Activated naive CD4-positive, alpha-beta T cell treated with Interleukin-2 at 50 U/mL for 16 hours (primary cell): ENCODE data around the gene GMDS.

Source experiments
- DNase-seq: peaks from one replicate; pipeline ENCODE4 v3.0.0-alpha.2; 2020

Gene GMDS

DNA sequence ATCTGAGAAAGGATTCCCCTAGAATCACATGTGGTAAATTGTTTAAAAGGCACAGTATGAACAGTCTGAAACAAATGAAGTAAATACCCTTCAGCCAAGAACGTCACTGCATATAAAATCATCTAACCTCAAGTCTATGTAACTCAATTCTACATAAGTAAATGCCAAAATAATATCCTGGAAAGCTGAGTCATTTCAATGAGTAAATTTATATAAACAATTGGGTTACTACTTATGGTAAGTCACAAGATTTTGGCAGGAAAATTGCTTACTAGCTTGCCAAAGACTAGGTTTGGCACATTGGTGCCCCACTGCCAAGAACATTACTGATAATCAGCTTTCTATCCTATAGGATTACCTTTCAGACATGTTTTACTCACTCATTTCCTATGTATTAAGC is 8.4 kb downstream of the GMDS start:
- no peak for DNase-seq

- DNase-seq = no peak
Measured at GRCh38 chr6:2235777-2236495, 9.5 kb downstream of the GMDS start.

- DNase-seq = no peak
Measured at GRCh38 chr6:2232445-2232844, 13.0 kb downstream of the GMDS start.

DNA sequence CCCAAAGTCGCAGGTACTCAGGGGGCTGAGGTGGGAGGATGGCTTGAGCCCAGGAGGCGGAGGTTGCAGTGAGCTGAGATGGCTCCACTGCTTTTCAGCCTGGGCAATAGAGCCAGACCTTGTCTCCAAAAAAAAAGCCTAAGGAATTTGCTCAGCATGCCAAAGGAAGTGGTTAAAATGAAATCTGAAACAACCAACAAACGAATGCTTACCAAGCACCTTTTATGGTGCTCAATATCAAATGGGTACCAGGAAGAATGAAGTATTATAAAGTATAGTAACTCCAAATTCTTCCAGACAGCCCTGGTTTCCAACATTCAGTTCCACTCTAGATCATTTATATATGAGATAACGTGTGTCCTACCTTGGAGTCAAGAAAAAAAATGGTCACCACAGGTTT is 14.0 kb downstream of the GMDS start:
- DNase-seq = no peak

- no peak for DNase-seq
Measured at GRCh38 chr6:2230659-2231277, 14.6 kb downstream of the GMDS start.

- DNase-seq = no peak
Measured at GRCh38 chr6:2229742-2230141, 15.7 kb downstream of the GMDS start.

GRCh38 chr6:2229039-2229438 is 16.4 kb downstream of the GMDS start:
- no peak for DNase-seq

DNA sequence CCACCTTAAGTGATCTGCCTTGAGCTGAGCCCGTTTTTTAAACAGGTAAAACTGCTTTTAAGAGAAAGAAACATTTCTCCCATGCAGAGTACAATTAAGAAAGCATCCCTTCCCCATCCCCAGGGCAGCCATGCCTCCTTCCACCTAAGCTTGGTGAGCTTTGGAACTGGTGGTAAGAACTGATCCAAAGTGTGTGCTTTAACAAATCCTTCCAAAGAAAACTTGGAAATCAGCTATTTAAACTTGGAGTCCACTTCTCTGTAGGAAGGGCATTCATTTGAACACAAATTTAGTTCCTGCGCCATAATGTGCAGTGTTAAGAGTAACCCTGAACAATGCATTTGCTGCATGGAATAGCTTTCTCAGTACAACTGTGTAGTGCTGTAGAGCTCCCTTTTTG is 17.0 kb downstream of the GMDS start:
- no peak for DNase-seq

DNA sequence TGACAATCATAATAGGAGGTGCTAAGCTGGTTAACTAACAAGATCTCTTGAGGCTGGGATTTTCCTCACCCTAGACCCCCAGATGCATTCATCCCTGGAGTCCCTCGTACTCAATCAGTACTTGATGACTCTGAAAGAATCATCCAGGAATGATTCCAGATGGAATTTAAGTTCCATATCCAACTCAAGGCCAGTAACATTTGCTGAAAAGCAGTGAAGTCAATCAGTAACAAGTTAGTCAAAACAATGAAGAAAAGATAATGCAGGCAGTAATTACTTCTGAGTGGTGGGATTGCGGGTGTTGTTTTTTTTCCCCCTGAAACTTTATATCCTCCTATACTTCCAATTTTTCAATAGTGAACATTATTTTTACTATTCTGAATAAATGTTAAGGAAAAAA is 18.6 kb downstream of the GMDS start:
- no peak for DNase-seq

DNA sequence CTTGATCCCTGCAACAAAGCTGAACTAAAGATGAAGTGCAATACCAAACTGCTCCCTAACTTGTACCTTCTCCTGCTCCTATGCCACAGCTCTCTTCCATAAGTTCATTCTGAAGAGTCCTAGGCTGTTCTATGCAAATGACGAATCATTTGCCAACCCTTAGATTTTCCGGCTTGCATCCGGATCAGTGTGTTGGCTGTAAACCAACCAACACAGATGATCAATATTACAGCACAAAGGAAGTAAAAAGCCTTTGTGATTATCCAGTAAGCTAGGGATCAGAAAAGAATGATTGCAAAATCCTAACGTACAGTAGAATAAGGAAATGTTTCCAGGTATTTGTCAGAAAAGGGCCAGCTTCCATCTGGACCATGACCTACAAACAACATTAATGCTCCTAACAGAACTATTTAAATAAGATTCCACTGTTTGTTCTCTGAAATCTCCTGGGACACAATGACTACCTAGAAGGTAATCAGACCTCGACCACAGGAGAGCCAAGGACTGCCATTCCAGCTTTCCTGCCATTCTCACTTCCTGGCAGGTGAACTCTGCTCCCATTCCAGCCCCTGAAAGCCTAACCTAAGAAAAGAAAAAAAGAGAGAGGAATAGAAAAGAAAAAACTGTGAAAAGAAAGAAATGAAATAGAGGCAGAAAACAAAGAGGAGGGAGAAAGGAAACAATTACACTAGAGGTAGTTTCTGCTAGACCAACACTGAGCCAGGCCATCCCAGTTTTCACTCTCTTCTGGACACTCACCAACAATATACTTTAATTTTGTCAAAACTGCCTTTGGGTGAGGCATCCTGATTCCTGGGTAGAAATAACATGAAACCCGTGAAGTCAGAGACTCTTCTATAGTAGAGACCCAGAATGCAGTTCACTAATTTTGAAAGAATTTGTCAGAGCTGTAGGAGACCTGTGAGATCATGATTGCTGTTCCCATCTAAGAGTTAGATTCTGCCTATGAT is 19.7 kb downstream of the GMDS start:
- DNase-seq = no peak

DNA sequence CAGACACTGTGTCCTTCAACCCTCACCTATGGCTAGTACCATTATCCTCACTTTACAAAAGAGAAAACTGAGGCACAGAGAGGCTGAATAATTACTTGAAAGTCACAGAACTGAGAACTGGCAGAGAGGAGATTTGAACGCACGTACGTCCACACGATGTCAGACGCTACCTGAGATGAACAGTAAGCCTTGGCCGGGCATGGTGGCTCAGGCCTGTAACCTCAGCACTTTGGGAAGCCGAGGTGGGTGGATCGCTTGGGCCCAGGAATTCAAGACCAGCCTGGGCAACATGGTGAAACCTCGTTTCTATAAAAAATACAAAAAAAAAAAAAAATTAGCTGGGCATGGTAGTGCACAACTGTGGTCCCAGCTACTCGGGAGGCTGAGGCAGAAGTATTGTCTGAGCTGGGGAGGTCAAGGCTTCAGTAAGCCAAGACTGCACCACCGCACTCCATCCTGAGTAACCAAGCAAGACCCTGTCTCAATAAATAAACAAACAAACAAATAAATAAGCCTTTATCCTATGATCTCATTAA is 20.5 kb downstream of the GMDS start:
- DNase-seq = no peak

DNA sequence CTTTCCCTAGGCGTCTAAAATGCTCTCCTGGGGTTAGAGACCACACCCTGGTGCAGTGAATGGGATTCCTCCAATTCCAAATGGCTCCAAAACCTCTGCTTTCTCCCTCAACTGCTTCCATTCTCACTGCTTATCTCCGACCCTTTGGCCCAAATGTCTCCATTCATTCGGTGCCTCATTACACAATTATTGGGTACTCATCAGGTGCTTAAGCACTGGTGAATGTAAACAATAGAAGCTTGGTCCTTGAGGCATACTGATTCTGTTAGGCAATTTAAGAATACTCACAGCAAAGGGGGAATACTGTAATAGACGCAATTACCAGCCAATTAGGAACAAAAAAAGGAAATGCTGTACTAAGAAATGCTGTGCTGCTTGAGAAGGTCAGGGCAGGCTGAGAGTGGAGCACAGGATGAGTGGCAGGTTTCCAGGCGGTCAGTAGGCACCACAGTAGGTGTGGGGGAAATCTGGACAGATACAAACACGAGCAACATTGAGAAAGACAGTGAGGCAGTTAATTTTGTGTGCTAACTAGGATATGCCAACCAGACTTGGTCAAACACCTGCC is 23.0 kb downstream of the GMDS start:
- no peak for DNase-seq

DNA sequence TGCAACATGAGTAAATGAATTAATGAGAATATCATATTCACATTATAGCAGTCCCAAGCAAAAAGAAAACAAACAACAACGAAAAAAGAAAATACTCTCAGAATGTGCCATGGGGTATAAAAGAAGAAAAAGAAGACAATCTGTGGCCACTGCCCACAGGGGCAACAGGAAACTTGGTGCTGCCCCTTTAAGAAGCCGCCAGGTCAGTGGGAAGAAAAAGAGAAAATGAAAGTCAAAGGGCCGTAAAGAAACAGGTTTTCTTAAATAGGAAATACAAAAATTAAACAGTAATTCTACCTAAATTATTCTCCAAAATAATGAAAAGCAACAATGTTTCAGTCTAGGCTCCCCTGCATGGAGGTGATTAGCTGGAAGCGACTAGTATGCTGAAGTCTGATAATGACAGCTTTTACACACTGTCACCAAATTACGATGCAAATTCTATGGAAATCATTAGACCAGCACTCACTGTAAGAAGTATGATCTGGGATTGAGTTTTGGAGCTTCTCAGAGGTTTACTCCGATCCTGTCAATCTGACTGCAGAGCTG is 23.6 kb downstream of the GMDS start:
- no peak for DNase-seq

GRCh38 chr6:2220154-2220553 is 25.3 kb downstream of the GMDS start:
- DNase-seq = no peak

GRCh38 chr6:2218866-2219265 is 26.5 kb downstream of the GMDS start:
- DNase-seq = no peak

GRCh38 chr6:2216794-2217383 is 28.5 kb downstream of the GMDS start:
- DNase-seq = no peak

- no peak for DNase-seq
Measured at GRCh38 chr6:2215342-2215741, 30.1 kb downstream of the GMDS start.

GRCh38 chr6:2213086-2213485 is 32.3 kb downstream of the GMDS start:
- no peak for DNase-seq

- DNase-seq = peak; percentile 17
Measured at GRCh38 chr6:2209226-2209809, 36.1 kb downstream of the GMDS start.

- no peak for DNase-seq
Measured at GRCh38 chr6:2208468-2208867, 36.9 kb downstream of the GMDS start.

DNA sequence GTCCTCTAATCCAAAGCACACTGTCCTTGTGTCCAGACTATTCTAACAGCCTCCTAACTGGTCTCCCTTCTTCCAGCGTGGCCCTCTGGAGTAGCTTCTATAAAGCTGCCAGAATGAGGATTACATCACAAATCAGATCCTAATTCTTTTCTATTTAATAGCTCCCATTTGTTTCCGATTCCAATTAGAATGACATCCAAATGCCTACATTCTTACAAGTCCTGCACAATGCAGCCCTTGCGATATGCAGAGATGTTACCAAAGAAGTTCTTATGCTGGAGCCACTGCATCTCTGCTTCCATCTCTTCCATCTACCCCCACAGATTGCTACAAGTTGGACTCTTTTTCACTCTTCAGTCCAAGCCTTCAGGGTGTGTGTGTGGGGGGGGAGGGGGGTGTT is 40.0 kb downstream of the GMDS start:
- no peak for DNase-seq

DNA sequence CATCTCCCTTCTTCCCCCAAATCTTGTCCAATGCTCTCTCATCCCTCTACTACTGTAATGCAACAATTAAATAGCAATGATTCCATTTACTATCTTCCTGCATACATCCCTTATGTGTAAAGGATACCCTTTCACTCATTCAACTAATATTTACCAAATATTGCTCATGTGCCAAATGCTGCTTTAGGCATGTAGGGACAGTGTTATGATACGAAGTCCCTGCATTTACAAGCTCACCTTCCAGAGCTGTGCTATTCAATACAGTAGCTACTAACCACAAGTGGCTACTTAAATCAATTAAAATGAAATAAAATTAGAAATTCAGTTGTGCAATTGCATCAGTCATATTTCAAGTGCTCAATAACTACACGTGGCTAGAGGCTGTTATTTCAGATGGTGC is 41.1 kb downstream of the GMDS start:
- no peak for DNase-seq
